CD4-positive, alpha-beta T cell treated with Interleukin-17A for 4 hours (primary cell): ENCODE measurements around the gene ANXA2.

Source experiments
- DNase-seq: peaks from one replicate; pipeline ENCODE4 v3.0.0-alpha.2; 2020; ENCODE audit warnings: mixed read lengths

Gene ANXA2

GRCh38 chr15:60386615-60387014, 11.2 kb downstream of the ANXA2 start:
- DNase-seq = no peak

- DNase-seq = no peak
Measured at GRCh38 chr15:60385620-60386552, 11.9 kb downstream of the ANXA2 start.

- no peak for DNase-seq
Measured at GRCh38 chr15:60384526-60385126, 13.2 kb downstream of the ANXA2 start.

GRCh38 chr15:60384053-60384452, 13.7 kb downstream of the ANXA2 start:
- no peak for DNase-seq

GRCh38 chr15:60382773-60383674, 14.8 kb downstream of the ANXA2 start:
- no peak for DNase-seq

DNA sequence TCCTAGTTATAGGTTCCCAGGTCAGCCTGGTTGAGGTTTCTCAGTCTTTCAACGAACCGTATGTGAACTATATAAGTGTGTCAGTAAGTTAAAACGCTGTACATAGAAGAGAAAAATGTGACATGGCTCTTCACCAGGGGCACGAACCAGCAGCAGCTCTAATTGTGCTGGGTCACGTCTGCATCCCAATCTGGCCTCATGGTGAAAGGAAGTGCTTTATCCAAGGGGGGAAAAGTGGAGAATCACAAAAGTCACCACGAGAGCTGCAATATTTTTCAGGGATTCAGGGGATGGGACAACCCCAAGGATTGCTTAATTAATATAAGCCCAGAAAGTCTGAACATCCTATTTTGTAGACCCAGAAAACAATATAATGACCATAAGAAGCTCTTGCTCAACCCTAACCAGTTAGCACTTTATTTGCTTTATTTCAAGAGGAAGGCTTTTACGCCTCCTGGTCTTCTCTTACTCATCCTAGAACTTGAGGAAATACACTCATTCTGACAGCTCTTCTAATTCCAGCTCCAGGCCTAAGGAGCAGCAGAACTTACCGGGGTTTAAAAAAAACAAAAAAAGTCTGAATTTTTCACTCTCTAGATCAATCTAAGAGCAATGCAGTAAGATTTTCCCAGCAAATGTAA, 16.5 kb downstream of the ANXA2 start:
- DNase-seq = no peak

GRCh38 chr15:60379525-60380274, 18.1 kb downstream of the ANXA2 start:
- no peak for DNase-seq

- no peak for DNase-seq
Measured at GRCh38 chr15:60379185-60379524, 18.6 kb downstream of the ANXA2 start.

DNA sequence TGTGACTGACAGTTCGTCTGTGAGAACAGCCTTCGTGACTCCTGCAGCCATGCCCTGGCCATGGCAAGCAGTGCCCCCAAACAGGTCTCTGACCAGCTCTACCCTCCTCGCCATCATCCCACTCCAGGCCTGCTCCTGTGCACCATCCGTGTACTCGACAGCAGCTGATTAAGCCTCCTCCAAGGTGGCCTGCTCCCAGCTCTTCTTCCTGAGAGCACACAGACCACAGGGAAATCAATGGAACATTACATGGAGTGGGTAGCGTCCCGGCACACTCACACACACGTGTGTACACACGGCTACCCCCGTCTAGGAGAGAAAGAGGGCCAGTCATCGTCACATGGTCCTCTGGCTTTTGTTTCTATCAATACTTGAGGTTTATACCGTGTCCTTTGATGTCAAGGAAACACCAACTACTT, 21.1 kb downstream of the ANXA2 start:
- DNase-seq = no peak

GRCh38 chr15:60375306-60375705, 22.5 kb downstream of the ANXA2 start:
- no peak for DNase-seq

- DNase-seq = no peak
Measured at GRCh38 chr15:60374628-60375081, 23.1 kb downstream of the ANXA2 start.

DNA sequence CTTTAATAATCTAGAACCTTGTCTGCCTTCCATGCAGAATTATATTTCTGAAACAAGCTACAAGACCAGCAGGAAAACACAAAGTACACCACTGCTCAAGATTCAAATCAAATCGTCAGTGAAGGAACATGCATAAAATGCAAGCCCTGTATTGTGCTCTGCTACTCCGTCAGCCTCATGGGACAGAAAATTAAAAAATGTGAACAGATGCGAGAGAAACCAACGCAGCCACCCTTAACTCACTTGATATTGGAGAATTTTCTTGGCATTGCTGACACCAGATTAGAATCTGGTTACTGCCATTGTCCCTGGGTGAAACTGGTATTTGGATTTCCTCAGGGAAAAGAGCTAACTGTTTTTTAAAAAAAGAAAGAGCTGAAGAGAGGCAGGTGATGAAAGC, 23.6 kb downstream of the ANXA2 start:
- no peak for DNase-seq

DNA sequence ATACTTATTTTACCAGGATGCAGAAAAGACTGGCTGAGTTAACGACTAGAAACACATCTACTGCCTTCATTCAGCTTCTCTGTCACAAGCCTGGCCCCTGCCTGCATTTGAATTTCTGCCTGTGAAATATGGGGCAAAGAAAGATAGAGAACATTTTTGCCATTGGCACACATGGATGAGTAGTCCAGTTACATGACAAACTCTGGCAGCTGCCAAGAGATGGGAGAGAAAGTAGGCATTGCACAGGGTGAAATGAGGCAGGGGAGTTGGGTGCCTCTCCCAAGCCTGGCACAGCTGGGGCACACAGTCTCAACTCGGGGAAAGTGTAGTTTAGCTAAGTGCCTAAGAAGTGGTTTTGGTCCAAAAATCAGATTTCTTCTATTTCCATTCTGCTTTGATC, 24.0 kb downstream of the ANXA2 start:
- DNase-seq = no peak

GRCh38 chr15:60373327-60373726, 24.5 kb downstream of the ANXA2 start:
- DNase-seq = no peak

GRCh38 chr15:60372756-60373155, 25.0 kb downstream of the ANXA2 start:
- no peak for DNase-seq

DNA sequence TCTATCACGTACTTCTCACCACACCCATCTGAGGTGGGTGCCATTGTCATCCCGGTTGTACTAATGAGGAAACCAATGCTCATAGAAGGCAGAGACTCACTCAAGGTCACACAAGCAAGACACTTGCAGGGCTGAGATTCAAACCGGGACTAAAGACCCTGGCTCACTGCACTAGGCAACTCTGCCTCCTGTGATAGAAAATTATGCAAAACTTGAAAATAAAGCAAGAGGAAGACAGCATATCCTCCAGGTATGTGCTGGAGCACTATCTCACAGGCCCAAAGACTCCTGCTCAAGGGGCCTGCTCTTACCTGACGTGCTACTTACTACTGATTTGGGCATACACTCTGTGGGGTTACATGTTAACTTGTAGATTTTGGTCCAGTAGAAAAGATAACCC, 25.6 kb downstream of the ANXA2 start:
- no peak for DNase-seq

DNA sequence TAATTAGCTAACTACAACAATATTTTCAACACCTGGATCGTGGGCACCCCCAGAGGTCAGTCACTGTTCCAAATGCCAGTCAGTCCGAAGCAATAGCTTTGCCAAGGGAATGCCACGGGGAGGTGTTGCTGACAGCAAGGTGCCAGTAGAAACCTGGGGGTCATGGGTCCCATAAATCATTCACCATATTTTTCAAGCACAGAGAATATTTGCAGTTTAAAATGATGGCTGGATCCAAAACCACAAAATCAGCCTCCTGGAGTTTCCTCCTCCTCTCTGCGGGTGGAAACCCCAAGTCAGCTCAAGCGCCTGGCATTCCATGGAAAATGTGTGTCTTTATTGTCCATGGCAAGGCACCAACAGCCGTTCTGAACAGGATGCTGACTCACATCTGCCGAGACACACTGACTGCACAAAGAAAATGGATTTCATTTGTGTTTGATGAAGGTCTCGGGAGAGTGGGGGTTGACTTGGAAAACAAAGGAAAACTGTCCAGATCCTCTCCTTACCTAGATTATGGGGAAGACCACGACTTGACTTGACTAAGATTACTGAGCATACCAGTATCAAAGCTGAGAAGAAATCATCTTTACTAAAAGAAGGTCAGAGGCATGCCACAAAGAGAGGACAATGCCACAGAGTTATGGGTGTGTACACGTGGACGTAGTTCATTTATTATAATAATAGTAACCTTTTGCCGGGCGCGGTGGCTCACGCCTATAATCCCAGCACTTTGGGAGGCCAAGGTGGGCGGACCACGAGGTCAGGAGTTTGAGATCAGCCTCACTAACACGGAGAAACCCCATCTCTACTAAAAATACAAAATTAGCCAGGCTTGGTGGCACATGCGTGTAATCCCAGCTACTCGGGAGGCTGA, 26.4 kb downstream of the ANXA2 start:
- DNase-seq = no peak

- no peak for DNase-seq
Measured at GRCh38 chr15:60370869-60371136, 27.0 kb downstream of the ANXA2 start.

DNA sequence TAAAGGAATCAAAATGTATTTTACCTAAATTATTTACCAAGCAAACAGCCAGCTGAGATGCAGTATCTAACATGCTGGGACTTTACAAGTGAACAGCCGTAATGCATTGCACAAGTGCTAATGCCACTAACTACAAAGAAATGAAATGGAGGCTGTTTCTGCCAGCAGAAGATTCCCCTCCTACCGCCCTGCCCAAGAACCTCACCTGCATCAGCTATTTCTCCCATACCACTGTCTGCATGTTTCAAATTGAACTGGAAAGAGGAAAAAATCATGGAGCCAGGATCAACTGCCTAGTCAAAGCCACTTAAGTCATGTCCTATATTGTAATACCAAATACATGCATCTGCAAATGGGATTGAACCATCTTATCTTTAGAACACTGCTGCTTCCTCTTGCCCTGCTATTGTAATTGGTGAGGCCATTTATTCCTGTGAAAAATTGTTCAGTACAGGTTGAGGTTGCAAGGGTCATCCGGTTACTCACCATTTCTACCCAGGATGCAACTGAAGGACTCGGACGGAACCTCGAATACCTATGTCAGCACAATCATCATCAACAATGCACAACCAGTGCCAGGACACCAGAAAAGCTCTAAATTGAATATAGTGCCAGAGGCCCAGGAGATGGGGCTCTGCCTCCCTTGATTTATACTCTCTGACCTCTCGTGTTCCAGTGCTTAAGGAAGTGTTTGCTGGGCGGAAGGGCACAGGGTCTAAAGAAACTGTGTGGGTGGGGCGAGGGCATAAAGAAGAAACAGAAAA, 27.5 kb downstream of the ANXA2 start:
- DNase-seq = no peak

DNA sequence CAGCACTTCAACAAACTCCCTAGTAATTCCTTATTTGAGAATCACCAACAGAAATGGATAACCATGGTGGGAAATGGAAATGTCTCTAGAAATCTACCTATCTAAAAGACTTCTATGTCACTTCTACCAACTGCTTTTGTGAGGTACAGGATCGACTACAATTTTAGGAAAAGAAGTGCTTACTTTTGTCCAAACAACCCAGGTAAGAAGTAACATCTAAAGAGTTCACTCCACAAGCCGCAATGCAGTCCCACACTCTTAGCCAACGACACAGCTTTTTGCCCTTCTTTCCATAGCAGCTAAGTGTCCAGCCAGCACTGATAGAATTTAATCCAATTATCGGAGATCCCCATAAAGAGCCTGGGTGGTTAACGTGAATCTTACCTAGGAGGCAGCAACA, 28.1 kb downstream of the ANXA2 start:
- DNase-seq = no peak

GRCh38 chr15:60364612-60364924, 33.2 kb downstream of the ANXA2 start:
- no peak for DNase-seq
